ENCODE results near the gene AQP12B.
A peak's percentile ranks its signal among the peaks of the same experiment; 100 is the strongest.
"Not testable (repeated sequence)": the region's sequence is repeated elsewhere in the genome, so short reads cannot be mapped to it uniquely, and the experiment has no call there.

AQP12B gene

DNA sequence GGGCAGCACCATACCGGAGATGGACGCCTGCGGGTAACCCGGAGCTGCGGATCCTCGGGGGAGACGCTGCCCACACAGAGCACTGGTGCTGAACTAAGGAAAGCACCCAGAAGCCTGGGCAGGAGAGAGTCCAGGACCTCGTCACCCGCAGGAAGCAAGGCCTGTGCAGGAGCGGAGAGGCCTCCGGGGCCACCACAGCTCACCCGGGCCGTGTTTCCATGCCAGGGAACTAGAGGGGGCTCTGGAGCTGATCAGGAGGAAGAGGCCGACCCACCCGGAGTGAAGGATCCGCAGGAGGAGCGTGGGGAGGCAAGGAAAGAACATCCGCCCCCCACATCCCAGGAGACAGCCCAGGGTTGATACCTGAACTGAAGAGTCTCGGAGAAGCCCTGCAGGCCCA lies 3.8 kb downstream of the AQP12B start:
- H3K27me3 ChIP-seq (ENCODE audit: control insufficient read depth in 3 of 3, insufficient read depth in 3 of 3, low read depth in 1 of 3, low read length in 3 of 3); H2BK120ac ChIP-seq (ENCODE audit: low read depth, low read length); H3K4me2 ChIP-seq (ENCODE audit: insufficient read depth, low read length, poor library complexity, severe bottlenecking); H2BK15ac ChIP-seq (ENCODE audit: low read length); DNase-seq (ENCODE audit: low spot score); H3K14ac ChIP-seq (ENCODE audit: low read length); H3K4ac ChIP-seq (ENCODE audit: low read length); H2BK12ac ChIP-seq (ENCODE audit: low read length); H2AK5ac ChIP-seq (ENCODE audit: low read depth, low read length); H4K91ac ChIP-seq (ENCODE audit: low read depth, low read length, poor library complexity); H3K4me3 ChIP-seq (ENCODE audit: low read length in 2 of 2); H3K18ac ChIP-seq (ENCODE audit: low read length); H3K9me3 ChIP-seq (replicated peaks in 1 of 2; ENCODE audit: control insufficient read depth in 2 of 2, insufficient read depth in 1 of 2, low read depth in 1 of 2, low read length in 2 of 2); H3K23ac ChIP-seq (ENCODE audit: low read depth, low read length, poor library complexity); H3K36me3 ChIP-seq (replicated peaks in 1 of 2; ENCODE audit: control insufficient read depth in 2 of 2, insufficient read depth in 2 of 2, low read length in 2 of 2); H2AFZ ChIP-seq (ENCODE audit: low read length); H3K27ac ChIP-seq (replicated peaks; ENCODE audit: low read length); H3K79me1 ChIP-seq (ENCODE audit: low read depth, low read length); H3K9ac ChIP-seq (ENCODE audit: low read depth, low read length, poor library complexity); H2BK5ac ChIP-seq (ENCODE audit: low read length); H3K4me1 ChIP-seq (ENCODE audit: control insufficient read depth in 2 of 2, insufficient read depth in 1 of 2, low read depth in 1 of 2, low read length in 2 of 2); H4K8ac ChIP-seq (ENCODE audit: low read depth, low read length): not testable (repeated sequence)
- no CpG with 5 or more reads among the region's 19 CpGs for WGBS, 2 donors (ENCODE audit: extremely low coverage in 2 of 2, insufficient read length in 2 of 2, insufficient replicate concordance in 1 of 2)

DNA sequence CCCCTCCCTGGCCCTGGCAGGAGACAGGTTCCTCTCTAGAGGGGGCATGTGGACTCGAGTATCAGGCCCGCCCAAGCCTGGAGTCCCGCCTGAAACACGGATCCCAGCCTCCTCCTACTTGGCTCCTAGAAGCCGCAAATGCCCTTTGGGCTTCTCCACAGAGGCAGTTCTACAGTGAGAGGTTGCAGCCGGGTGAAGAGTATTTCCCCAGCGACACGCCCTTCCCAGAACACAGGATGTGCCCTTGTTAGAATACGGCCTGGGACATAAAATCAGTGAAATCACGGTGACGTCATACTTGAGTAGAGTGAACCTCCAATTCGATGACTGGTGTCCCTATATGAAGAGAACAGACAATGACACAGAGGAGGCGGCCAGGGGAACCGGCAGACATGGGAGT lies 4.6 kb downstream of the AQP12B start:
- H4K8ac ChIP-seq (ENCODE audit: low read depth, low read length); DNase-seq (ENCODE audit: low spot score); H3K18ac ChIP-seq (ENCODE audit: low read length); H3K4me2 ChIP-seq (ENCODE audit: insufficient read depth, low read length, poor library complexity, severe bottlenecking); H2AK5ac ChIP-seq (ENCODE audit: low read depth, low read length); H3K27ac ChIP-seq (replicated peaks; ENCODE audit: low read length); H3K9me3 ChIP-seq (replicated peaks in 1 of 2; ENCODE audit: control insufficient read depth in 2 of 2, insufficient read depth in 1 of 2, low read depth in 1 of 2, low read length in 2 of 2); H4K91ac ChIP-seq (ENCODE audit: low read depth, low read length, poor library complexity); H3K9ac ChIP-seq (ENCODE audit: low read depth, low read length, poor library complexity); H3K36me3 ChIP-seq (replicated peaks in 1 of 2; ENCODE audit: control insufficient read depth in 2 of 2, insufficient read depth in 2 of 2, low read length in 2 of 2); H3K14ac ChIP-seq (ENCODE audit: low read length); H2BK120ac ChIP-seq (ENCODE audit: low read depth, low read length); H3K27me3 ChIP-seq (ENCODE audit: control insufficient read depth in 3 of 3, insufficient read depth in 3 of 3, low read depth in 1 of 3, low read length in 3 of 3); H2BK15ac ChIP-seq (ENCODE audit: low read length); H3K79me1 ChIP-seq (ENCODE audit: low read depth, low read length); H3K4ac ChIP-seq (ENCODE audit: low read length); H2BK5ac ChIP-seq (ENCODE audit: low read length); H3K23ac ChIP-seq (ENCODE audit: low read depth, low read length, poor library complexity); H2AFZ ChIP-seq (ENCODE audit: low read length); H3K4me1 ChIP-seq (ENCODE audit: control insufficient read depth in 2 of 2, insufficient read depth in 1 of 2, low read depth in 1 of 2, low read length in 2 of 2); H3K4me3 ChIP-seq (ENCODE audit: low read length in 2 of 2); H2BK12ac ChIP-seq (ENCODE audit: low read length): not testable (repeated sequence)
- no CpG with 5 or more reads among the region's 14 CpGs for WGBS, 2 donors (ENCODE audit: extremely low coverage in 2 of 2, insufficient read length in 2 of 2, insufficient replicate concordance in 1 of 2)

DNA sequence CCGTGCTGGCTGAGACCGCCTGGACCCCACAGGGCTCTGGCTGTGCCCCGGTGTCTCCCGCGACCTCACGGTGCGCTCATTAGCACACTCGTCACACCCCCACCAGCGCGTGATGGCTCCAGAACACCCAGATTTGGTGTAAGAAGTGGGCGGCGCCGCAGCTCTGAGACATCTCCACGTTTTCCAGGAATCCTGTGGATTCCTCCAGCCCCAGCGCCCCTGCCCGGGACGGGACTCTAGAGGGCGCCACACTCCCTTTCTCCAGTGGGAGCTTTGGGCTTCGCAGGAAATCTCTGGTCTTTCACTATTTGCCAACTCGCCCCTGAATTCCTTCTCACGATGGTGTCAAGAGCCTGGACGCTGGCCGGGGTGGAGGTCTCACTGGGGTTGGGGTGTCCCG lies 7.3 kb downstream of the AQP12B start:
- H3K23ac ChIP-seq (ENCODE audit: low read depth, low read length, poor library complexity); H4K91ac ChIP-seq (ENCODE audit: low read depth, low read length, poor library complexity); H3K79me1 ChIP-seq (ENCODE audit: low read depth, low read length); DNase-seq (ENCODE audit: low spot score); H2AK5ac ChIP-seq (ENCODE audit: low read depth, low read length); H3K27me3 ChIP-seq (ENCODE audit: control insufficient read depth in 3 of 3, insufficient read depth in 3 of 3, low read depth in 1 of 3, low read length in 3 of 3); H4K8ac ChIP-seq (ENCODE audit: low read depth, low read length); H2BK120ac ChIP-seq (ENCODE audit: low read depth, low read length); H3K18ac ChIP-seq (ENCODE audit: low read length); H2BK15ac ChIP-seq (ENCODE audit: low read length); H2AFZ ChIP-seq (ENCODE audit: low read length); H3K4ac ChIP-seq (ENCODE audit: low read length); H3K4me3 ChIP-seq (ENCODE audit: low read length in 2 of 2); H3K14ac ChIP-seq (ENCODE audit: low read length); H2BK12ac ChIP-seq (ENCODE audit: low read length); H3K4me2 ChIP-seq (ENCODE audit: insufficient read depth, low read length, poor library complexity, severe bottlenecking); H2BK5ac ChIP-seq (ENCODE audit: low read length); H3K4me1 ChIP-seq (ENCODE audit: control insufficient read depth in 2 of 2, insufficient read depth in 1 of 2, low read depth in 1 of 2, low read length in 2 of 2); H3K9me3 ChIP-seq (replicated peaks in 1 of 2; ENCODE audit: control insufficient read depth in 2 of 2, insufficient read depth in 1 of 2, low read depth in 1 of 2, low read length in 2 of 2); H3K27ac ChIP-seq (replicated peaks; ENCODE audit: low read length); H3K36me3 ChIP-seq (replicated peaks in 1 of 2; ENCODE audit: control insufficient read depth in 2 of 2, insufficient read depth in 2 of 2, low read length in 2 of 2); H3K9ac ChIP-seq (ENCODE audit: low read depth, low read length, poor library complexity): not testable (repeated sequence)
- WGBS, 2 donors (ENCODE audit: extremely low coverage in 2 of 2, insufficient read length in 2 of 2, insufficient replicate concordance in 1 of 2): no CpG with 5 or more reads among the region's 24 CpGs

GRCh38 chr2:240674461-240675184 lies 8.1 kb downstream of the AQP12B start:
- not testable (repeated sequence) for H2BK15ac ChIP-seq (ENCODE audit: low read length); H3K4me2 ChIP-seq (ENCODE audit: insufficient read depth, low read length, poor library complexity, severe bottlenecking); H3K27ac ChIP-seq (replicated peaks; ENCODE audit: low read length); H2BK5ac ChIP-seq (ENCODE audit: low read length); H3K14ac ChIP-seq (ENCODE audit: low read length); H3K79me1 ChIP-seq (ENCODE audit: low read depth, low read length); H3K23ac ChIP-seq (ENCODE audit: low read depth, low read length, poor library complexity); H2BK120ac ChIP-seq (ENCODE audit: low read depth, low read length); H4K8ac ChIP-seq (ENCODE audit: low read depth, low read length); DNase-seq (ENCODE audit: low spot score); H3K9me3 ChIP-seq (replicated peaks in 1 of 2; ENCODE audit: control insufficient read depth in 2 of 2, insufficient read depth in 1 of 2, low read depth in 1 of 2, low read length in 2 of 2); H4K91ac ChIP-seq (ENCODE audit: low read depth, low read length, poor library complexity); H3K9ac ChIP-seq (ENCODE audit: low read depth, low read length, poor library complexity); H2AK5ac ChIP-seq (ENCODE audit: low read depth, low read length); H3K18ac ChIP-seq (ENCODE audit: low read length); H3K36me3 ChIP-seq (replicated peaks in 1 of 2; ENCODE audit: control insufficient read depth in 2 of 2, insufficient read depth in 2 of 2, low read length in 2 of 2); H2BK12ac ChIP-seq (ENCODE audit: low read length); H3K4me3 ChIP-seq (ENCODE audit: low read length in 2 of 2); H3K4me1 ChIP-seq (ENCODE audit: control insufficient read depth in 2 of 2, insufficient read depth in 1 of 2, low read depth in 1 of 2, low read length in 2 of 2); H3K4ac ChIP-seq (ENCODE audit: low read length)
- no CpG with 5 or more reads among the region's 16 CpGs for WGBS, 2 donors (ENCODE audit: extremely low coverage in 2 of 2, insufficient read length in 2 of 2, insufficient replicate concordance in 1 of 2)
- peak overlapping the region; percentile 45 for H2AFZ ChIP-seq (ENCODE audit: low read length)
- H3K27me3 ChIP-seq (ENCODE audit: control insufficient read depth in 3 of 3, insufficient read depth in 3 of 3, low read depth in 1 of 3, low read length in 3 of 3): peaks cover 0 to 14% (median 0%) of the 10 kb centered on the region in 3 experiments
